Left renal cortex interstitium (tissue), 4 donors: Measurements from ENCODE around the gene MAP1B. TPM values are rescaled to one million over a fixed set of nuclear protein-coding genes. Genes with fewer than 3 reads are reported as not detected.
A peak's percentile ranks its signal among the peaks of the same experiment; 100 is the strongest.

Experiments used
- DNase-seq, 4 donors: peaks; one replicate each; pipeline ENCODE4 v3.0.0-alpha.2; 2013; ENCODE audit warnings: low read depth in 4 of 4, low spot score in 2 of 4, missing footprints in 1 of 4
- polyA plus RNA-seq, 4 donors: library from polyadenylated mRNA; unstranded; fragments of 120-200 nt; gene quantifications; one replicate each; pipeline ENCODE4 v1.2.1, GENCODE V29; 2013; ENCODE audit not compliant: insufficient read length in 4 of 4

The MAP1B gene
- polyA plus RNA-seq, 4 donors: 12.0 to 19.7 (median 12.7) TPM

DNA sequence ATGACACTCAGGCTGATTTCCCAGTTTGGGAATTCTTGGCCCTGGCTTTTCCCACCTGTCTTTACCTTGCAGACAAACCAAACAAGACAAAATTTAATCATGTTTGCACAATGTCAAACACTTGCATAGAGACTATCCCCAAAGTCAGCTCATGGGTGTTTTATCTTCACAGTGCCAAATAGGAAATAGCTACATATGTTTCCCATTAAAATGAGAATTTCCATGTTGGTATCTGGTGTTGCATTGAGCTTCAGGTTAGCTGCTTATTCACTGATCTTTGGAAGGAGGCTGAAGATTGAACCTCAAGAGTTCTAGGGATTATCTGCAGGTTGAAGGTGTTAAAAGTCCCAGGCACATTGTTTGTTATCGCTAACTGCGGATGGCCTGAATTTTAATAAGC is 19.5 kb downstream of the MAP1B start:
- DNase-seq: no peak

DNA sequence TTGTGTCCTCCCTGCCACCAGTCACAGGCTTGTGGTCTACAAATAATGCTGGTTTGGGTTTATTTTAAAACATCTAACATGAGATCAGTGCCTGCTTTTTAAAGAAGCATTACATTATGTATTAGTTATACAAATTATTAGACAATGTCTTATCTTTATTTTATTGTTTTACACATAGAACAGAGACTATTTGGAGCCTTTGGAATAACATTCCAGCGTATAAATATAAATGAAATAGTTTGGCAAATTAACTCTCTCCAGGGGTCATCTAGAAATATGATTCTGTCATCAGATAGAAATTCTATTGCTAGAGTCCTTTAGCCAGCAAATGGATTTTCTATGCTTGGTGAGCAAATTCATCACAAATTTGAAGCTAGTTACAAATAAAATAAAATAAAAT is 22.4 kb downstream of the MAP1B start:
- no peak for DNase-seq

DNA sequence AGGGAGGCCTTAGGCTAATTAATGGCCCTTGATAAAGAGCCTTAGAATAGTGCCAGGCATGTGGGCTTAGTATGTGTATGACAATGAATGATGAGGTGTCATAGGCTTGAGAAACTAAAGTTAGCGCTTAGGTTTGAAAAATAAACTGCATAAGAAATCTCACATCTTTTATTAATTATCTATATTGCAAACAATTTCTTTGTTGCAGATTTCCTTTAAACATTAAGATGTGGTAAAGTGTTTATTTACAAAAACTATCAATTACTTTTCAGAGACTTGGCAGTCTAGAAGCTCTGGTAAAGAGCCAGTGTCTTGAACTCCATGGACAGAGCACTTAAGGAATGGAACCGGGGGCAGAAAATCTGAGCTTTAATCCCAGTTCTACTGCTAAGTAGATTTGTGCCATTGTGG is 23.1 kb downstream of the MAP1B start:
- no peak for DNase-seq

DNA sequence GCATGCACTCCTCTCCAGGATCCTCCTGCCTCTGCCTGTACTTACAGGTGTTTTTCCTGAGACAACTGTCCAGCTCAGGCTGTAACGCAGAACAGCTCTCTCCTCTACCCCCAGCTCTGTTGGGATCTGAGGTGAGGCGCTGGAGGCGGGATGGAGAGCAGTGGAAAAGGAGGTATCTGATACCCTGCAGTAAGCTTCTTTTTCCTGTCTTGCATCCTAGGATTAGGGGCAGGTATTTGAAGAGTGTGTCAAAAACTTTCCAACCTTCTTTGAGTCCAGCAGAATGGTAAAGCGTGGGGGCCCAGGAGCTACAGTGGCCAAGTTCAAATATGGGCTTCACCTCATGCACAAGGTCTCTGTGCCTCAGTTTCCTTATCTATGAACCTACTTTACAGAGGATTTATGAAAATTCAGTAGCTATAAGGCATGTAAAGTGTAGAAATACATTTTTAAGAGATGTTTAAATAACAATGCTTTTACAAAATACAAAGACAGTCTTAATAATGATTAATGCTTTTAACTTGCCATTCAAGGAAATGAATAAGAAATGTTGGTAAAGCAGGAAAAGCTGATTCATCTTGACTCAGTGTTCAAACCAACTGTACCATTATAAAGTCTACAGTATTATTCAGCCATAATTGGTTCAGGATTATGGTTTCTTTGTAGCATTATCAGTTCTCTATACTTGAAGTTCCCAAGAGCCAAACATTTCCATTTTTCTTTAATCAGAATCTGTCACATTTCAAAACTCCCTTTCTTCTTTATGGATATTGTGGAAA is 26.1 kb downstream of the MAP1B start:
- no peak for DNase-seq

DNA sequence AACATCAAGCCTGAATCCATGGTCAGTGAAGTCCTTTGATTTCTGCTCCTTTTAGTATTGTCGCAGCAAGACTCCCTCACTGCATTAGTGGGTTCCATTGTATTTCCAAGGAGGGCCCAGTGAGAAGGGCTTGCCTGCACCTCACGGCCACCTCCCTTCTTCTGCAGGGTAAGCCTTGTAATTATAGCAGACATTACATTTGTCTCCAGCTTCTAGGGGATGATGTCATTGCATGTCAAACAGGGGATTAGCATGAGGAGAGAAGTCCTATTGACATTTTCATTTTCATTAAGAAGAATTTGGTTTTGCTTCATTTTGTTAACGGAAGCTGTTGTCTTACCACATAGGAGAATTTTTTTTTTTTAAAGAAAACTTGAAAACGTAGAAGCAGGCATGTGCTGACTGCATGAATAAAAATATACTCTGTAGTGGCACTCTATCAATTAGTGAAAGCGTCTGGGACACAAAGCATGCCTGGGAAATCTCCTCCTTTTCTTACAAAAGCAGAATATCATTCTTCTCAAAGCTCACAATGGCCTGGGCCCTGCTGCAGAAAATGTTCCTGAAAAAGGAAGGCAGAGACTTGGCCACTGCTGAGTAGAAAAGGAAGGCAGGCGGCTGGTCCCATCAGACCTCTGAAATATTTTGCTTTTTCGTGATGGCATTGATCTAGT is 27.1 kb downstream of the MAP1B start:
- no peak for DNase-seq

DNA sequence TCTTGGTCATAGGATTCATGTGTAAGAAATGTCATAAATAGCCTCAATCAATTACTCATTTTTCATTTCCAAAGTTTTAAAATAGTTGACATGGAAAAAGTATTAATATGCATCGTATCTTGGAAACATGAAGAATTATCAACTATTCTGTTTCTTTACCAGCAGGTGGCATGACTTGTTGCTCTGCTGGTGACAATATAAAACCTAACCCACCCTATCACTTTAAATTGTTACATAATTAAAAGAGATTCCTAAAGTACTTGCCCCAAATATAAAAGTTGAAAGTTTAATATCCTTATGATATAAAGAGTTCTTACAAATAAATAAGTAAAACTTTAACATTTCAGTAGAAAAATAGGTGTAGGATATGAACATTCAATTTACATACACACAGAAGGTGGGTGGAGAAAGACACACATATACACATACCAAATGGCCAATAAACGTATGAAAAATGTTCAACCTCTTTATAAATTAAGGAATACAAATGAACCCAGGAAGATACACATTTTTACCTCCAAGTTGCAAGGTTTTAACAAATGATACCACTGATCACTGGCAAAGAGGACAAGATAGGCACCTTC is 30.6 kb downstream of the MAP1B start:
- DNase-seq: no peak

DNA sequence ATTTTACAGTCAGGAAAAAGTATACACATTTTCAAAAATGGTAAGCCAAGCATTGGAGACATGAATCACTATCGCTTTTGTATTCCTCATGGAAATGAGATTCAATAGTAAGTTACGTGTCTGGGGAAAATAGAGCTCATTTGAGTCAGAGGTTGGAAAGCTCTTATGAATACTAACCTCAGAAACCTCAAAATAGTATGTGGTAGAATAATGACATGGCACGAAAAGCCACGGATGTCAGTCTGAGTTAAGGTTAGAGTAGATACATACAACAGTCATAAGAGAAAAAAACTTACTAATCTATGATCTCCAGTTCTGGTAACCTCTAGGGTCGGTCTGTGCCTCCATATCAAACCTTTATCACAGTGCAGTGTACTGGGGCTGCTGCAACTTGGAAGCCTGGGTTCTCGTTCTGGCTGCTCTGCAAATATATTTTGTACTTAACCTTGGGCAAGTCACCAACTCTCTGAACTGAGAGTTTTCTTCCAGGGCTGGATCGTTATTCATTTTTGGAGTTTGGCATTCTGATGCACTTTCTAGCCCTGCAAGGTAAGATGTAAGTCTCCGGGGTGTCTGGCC is 31.8 kb downstream of the MAP1B start:
- no peak for DNase-seq

DNA sequence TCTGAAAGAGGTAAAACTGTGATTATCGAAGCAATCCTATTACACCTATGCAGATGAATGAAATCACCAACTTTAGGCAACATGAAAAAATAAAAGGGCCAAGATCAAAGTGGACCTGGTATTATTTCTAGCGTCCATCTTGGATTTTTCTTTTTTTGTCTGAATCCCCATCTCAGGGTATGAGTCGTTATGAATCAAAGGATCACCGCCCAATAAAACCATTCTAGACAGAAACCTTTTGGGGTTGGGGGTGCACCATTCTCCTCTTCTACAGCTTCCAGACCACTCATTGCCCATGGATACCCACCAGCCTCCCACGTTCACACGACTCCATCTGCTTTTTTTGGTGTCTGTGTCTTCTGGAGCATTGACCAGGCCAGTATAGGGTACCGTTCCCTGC is 33.4 kb downstream of the MAP1B start:
- no peak for DNase-seq

DNA sequence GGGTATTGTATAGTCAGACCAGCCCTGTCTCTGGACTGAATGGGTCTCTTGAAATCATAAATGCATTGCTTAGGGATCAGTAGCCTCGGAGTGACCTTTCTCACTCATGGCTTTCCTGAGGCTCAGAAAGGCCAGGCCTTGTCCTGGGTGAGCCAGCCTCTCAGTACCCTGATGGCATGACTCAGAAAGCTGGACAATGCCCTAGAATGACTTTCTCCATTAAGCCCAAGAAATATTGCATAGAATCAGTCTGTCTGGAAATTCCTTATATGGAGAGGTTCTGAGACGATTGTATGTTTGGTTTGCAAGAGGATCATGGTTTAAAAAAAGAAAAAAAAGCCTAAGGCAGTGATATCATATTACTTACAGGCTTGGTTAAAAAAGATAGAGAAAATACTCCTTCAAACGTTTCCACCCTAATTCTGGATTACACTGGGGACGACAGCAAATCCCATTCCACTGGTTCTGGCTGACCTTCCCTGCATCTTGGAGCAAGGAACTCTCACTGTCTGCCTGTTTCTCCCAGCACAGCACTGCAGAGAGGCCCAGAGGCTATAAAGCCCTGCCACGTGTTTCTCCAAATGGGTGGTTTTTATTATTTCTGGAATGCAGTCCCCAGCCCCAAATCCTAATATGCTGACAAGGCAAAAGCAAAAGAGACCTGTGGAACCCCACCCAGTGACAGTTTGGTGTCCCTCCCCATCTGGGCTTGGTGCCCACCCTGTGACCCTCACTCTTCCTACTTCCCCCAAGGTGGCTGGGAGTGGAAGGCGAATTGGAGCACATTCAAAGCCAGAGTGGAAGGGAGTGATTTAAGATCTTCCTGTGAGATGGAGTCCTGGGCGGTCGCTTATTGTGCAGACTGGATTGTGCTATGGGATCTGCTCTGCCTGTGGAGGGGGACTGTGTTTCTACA is 34.4 kb downstream of the MAP1B start:
- DNase-seq: peak; percentile 13 to 41 (median 26)

DNA sequence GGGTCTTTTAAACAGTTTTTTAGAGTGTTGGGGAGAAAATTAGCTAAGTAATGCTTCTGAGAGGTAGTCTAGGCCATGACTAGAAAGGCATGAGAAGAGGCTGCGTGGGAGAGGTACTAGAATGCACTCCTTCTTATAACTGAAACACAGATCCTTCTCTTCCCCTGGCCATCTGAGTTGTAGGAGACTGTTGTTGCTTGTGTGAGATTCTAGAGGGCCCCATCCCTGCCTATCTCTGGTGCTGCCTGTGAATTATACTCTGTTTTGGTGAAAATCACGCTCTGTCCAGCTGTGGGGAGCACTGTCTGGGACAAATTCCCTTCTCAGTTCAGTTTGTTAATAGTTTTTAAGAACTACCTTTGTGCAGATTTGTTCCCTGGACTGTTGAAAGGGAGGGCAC is 37.5 kb downstream of the MAP1B start:
- DNase-seq: no peak

DNA sequence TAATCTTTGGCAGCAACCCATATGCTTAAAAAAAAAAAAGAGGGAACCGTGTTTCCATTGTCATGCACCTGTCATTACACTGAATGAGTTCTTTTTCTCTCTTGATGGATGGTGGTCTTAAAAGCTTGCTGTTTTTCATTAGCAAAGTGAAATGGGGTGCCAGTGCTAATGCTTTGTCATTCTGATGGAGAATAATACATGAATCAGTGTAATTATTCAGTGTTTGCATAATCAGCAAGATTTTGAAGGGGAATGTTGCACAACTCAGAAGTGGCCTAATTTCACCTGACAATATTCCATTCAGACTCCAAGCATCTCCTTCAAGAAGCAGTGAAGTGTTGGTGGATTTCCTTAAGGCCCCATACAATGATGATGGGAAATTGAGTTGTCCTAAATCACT is 38.1 kb downstream of the MAP1B start:
- no peak for DNase-seq

DNA sequence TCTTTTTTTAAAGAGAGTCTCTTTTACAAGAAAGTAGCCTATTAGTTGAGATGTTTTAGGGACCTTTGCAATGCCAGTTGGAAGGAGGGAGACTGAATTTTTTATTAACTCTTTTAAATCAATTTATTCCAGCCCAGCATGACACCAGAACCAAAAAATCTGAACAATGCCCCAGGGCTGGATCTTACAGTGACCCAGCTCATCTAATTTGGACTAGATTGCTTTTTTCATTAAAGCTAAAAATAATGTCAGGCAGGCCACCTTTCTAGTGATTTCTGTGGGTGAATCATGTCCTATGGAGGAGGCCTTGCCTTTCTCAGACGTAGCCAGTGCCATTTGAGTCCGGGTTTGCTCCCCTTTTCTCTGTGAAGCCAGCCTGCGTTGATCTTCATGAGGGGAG is 38.8 kb downstream of the MAP1B start:
- no peak for DNase-seq

DNA sequence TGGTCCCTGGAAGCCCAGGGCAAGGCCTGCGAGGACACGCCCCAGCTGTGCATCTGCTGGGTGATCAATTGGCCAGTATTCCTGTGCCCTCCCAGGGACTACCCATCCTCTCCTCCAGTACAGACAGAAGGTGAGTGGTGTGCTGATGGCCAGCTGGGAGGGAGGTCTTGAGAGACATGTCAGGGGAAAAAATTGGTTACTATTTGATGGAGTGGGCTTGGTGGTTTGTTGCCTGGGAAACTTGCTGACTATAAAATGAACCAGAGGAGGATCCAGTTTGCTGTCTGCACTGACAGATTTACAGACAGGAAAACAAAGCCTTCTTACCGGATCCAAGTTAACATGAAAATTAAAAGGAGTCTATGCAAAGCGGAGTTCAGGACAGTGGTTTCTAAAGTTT is 40.3 kb downstream of the MAP1B start:
- DNase-seq: no peak

DNA sequence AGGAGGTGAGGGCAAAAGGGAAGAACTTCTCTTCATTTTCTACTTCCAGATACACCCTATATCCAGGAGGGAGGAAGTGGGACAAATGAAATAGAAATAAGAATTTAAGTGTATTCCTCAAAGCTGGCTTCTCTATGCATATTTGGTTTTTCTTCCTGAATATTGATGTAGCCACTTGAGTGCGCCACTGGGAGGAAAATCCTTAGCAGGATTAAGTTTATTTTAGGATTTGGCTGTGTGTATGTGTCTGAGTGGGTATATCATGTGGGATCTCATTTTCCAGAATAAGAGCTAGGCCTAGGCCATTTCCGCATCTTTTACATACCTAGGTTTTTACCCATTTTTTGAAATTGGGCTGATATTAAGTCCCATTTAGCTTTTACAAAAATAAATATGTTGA is 42.5 kb downstream of the MAP1B start:
- DNase-seq: no peak

DNA sequence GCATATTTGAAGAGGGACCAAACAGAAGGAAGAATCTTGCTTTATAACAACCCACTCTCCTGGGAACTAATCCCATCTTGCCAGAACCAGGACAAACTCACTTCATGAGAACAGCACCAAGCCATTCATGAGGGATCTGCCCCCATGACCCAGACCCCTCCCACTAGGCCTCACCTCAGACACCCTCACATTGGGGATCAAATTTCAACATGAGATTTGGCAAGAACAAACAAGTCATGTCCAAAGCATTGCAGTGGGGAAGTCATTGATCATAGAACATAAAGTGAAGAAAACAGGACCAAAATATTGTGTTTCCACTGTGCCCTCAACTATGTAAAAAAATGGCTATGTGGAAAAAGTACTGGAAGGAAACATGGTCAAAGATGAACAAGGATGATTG is 43.9 kb downstream of the MAP1B start:
- no peak for DNase-seq

DNA sequence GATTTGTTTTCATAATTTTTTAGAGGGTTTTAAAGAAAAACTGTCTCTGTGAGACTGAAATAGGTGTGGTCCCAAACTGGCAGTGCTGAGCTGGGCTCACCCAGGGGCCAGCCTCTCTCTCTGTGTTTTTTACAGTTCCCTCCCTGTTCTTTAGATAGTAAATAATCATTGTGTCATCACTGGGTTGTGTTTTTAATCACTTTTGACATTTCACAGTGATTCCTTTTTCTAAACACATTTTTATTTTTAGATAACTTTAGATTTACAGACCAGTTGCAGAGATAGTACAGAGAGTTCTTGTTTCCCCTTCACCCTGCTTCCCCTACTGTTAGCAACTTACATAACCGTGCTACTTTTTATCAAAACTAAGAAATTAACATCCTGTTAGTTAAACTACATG is 44.4 kb downstream of the MAP1B start:
- no peak for DNase-seq

DNA sequence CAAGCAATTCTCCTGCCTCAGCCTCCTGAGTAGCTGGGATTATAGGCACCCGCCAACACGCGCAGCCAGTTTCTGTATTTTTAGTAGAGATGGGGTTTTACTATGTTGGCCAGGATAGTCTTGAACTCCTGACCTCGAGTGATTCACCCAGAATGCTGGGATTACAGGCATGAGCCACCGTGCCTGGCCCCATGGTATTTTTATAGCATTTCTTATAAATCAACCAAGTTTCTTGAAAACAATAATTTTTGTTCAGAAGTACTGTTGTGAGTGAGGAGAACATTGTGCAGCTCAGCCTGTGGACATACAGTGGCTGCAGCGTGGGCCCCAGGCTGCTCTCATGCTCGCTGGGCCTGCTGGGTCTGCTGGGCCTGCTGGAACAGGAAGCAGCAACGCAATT is 45.3 kb downstream of the MAP1B start:
- no peak for DNase-seq

DNA sequence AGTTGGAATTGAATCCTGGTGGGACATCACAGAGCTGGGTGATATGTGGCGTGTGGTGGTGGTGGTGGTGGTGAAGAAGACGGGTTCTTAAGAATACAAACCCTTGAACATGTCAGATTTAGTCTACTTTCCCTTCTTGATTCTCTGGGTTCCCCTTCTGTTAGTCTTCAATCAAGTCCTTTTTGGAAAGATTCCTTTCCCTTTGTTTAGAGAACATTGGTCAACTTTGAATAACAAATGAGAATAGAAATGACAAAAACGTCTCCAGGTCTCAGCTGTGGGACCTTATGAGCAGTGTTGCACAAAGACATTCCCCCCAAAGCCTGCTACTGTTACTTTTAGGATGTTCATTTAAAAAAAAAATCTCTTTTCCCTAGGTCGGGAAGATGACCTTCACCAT is 46.3 kb downstream of the MAP1B start:
- no peak for DNase-seq

DNA sequence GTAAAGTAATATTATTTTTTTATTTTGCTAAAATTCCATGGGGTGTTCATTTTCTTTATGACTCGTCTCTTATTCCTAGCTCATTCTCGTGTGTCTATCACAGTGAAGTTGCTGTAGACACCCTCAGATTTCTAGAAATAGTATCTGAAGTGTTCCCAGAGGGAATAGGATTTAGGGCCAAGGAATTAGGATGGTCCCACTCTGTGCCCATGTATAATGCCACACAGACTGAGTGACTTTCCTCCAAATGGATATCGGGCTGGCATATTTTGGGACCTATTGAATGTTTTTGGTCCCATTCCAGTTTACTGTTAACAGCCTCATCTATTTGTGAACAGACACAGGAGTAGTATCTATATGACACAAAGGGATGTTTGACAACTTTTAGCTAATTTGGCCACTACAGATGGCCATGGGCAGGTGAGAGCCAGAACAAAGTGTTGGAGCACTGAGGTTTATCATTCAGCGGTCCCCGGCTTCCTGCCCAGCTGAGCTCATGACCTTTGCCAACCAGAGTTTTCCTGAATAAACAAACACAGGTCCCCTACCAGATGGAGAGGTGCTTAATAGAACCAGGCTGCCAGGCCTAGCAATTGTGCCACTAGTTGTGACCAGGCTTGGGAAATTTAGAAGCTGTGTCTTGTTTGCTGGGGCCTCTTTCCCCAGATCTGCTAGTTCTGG is 46.9 kb downstream of the MAP1B start:
- no peak for DNase-seq
